NCI-H1436 treated with DMSO at 0.1 percent for 48 hours (cell line): Measurements from ENCODE around the gene PRDM11.

Source experiments
- DNase-seq: peaks from one replicate; lab custom pipeline; 2025; lab: John Stamatoyannopoulos, UW

The PRDM11 gene

DNA sequence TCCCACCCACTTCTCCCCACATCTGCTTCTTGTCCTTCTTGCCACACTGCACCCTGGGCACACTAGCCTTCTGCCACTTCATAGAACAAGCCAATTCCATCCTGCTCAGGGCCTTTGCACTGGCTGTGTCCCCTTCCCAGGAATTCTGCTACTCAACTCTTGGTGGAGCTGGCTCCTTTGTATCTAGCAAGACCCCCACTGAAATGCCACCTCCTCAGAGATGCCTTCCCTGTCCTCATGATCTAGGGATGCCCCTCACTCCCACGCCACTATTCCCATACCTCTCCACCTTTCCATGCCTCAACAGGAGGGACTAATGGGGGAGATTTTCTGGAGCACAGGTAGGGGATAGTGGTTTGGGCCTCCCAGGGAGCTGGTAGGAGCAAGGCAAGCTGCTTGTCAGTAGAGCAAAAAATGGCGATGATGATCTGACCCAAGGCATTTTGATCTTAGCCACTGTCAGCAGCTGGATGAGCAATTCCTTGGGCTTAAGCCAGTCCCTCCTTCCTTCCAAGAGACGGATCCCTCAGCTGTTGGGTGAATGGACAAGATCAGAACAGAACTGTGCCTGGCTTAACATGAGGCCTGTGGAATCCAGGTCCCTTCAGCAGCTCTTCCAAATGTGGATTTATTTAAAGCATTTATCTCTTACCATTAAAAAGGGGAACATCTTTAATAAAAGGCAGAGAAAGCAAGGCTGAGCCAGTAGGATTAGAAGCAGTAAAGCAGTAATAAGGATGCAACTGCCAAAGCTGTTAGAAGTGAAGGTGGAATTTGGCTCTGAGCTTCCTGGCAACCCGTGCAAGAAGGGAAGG, 4.0 kb upstream of the PRDM11 start:
- DNase-seq: no peak

DNA sequence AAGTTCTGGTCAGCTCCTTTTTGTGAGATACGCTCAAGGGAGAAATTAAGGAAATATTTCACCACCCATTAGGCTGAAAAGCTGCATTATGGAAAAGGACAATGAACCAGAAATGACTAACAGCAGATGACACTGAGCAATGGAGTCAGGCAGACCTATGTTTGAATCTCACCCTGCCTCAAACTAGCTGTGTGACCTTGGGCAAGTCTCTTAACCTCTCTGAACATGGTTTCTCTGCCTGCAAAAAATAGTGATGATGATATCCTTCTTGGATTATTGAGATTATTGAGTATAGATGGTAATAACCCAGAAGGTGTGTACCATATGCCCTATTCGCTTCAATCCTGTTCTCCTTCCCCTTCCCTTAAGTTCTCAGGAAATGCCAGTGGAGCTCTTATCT, 2.9 kb upstream of the PRDM11 start:
- no peak for DNase-seq

DNA sequence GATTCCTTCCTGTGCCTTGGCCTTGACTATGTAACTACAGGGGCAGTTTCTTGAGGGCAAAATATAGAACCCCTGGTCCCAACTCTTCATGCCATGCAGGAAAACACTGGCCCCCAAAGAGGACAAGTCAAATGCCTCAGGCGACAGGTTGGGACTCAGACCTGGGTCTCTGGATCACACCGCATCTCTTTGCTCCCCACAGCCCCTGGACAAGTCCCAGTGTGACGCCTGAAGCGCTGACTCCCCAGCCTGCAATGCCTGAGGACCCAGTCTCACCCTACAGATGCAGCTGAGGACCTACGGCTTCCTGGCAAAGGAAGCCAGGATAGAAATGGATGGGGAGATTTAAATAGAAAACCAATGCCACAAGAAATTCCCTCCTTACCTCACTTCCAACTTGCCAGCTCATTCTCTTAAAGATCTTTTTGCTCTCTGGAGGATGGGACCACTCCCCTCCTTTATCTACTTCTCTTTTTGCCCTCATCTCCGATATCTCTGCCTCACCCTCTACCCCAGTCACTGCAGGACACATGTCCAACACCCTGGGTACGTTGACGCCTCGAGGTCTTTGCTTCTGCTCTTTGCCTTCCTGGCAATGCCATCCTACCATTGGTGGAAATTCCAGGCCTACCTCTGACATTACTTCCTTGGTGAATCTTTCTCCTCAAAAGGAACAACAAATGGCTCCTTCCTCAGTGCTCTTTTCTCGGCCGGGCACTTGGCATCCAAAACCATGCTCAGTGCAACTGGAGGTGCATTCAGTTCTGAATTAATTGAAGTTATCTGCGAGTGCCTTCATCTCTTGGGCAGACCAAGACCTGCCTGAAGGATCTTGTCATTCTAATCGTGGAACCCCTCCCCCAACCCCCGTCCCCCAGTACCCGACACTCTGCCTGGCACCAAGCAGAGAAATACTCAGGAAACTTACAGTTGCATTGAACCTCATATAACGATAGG, 2.0 kb upstream of the PRDM11 start:
- DNase-seq: no peak

DNA sequence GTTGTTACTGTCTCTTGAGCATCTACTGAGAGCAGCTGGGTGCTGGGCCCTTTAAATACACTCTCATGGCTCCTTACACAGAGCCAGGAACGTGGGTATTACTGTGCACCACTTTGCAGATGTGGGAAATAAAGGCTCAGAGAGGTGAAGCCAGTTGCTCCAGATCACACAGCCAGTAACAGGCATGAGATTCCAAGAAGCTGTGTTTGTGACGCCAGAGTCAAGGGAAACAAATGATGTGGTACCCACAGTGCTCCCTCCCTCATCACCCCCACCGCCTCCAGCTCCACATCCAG, 1.4 kb upstream of the PRDM11 start:
- DNase-seq: no peak

DNA sequence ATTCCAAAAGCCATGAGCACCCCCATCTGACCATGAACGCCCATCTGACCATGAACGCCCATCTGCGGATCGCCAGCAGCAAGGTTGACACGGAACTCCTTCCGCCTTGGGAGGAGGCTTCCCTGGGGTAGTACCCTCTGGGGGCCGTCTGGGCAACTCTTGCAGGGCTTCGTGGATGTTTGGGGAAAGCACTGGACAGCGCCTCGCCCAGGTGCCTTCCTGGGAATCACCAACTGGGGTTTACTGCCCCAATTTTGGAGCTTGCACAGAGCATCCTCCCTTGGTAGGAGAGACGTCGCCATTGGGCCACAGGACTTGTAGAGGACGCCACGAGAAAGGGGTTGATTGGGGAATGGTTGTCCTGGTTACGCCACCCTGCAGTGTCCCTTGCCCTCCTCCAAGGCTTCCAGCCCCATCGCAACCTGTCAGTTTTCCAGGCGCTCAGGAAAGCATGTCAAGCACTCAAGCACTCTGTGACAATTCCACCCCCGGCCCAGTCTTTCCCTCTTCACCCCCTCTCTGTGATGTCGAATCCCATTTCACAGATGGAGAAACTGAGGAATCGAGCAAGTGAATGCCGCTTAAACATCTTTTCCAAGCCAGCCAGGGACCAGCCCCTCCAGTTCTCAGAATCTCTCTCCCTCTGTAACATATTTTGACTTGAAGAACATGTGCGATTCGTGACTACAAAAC, 914 bp upstream of the PRDM11 start:
- DNase-seq: no peak

DNA sequence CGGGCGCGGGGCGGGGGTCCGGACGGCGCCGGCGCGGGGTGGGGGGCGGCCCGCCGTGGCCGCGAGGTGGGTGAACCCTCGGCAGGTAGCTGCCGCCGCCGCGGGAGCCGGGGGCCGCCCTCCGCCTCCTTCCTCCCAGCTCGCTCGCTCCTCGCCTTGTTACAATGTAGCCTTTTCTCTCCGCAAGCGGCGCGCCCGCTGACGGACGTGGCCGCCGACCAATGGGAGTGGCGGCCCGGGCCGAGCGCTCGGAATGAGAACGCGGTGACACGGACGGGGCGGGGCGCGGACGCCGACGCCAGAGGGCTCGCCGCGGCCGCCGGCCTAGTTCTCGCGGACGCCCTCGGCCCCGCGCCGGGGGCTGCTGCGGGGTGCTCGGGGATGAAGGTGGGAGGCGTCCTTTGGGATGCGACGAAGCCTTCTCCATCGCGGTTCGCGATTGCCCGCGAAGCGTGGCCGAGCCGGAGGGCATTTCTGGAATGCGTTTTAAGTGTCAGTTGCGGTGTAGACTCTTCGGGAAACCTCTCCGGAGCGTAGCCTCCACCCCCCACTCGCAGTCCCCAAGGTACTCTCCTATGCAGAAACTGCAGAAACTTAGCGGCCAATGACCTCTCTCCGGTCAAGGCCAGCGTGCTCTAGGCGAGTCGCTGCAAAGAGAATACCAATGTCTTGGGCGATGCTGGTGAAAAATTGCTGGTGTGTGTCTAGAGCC, 734 bp downstream of the PRDM11 start:
- peak; percentile 55 for DNase-seq

DNA sequence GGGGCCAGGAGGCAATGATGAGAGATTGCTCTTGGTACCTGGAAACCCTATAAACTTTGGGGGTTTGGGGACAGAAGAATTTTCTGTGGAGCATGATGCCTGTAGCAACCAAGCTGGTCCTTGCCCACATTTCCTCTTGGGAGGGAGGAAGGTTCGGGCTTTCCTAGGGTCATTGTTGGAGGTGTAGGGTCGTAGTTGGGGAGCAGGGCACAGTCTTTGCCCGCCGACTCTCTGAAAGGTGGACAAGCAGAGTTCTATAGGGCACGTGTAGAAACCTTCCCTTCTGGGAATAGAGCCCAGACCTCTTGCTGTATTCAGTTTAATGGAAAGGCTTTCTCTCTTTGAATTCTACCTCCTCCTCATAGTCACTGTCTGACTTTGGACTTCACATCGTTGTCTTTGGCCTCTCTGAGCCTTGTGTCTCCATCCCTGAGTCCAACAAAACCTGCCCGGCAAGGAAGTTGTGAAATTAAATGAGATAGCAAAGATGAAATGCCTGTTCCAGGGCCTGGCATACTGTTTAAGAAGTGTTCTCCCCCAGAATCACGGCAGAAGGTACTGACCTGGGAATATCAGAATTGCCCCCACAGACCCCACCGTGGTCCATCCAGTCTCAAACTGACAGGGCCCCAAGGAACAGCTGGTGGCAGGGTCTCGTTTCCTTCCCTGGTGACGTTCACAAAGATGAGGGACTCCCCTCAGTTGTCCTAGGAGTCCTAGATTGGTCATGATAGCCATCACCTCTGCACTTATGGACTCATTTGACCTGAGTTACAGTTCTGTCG, 1.6 kb downstream of the PRDM11 start:
- no peak for DNase-seq

DNA sequence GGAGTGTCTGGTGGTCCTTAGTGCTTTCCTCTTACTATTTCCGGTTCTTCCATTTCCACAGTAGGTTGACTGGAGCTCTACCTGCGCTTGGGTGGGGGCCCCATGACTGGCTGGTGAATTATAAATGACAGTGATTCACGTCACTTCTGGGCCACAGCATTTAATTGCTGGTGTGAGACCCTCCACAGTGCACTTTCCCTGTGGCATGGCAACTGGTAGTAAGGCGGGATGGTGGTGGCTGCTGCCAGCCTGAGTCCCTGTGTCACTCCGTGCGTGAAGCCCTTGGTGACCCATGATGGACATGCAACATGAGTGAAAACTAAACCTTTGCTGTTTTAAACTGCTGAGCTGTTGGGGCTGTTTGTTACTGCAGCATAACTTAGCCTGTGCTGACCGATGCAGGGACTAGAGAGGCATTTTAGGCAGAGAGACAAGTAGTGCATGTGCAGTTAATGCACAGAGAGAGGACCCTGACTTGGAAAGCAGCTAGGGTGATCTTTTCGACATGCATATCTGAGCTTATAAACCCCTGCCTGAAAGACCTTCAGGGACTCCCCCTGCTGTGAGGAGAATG, 3.1 kb downstream of the PRDM11 start:
- DNase-seq: no peak

DNA sequence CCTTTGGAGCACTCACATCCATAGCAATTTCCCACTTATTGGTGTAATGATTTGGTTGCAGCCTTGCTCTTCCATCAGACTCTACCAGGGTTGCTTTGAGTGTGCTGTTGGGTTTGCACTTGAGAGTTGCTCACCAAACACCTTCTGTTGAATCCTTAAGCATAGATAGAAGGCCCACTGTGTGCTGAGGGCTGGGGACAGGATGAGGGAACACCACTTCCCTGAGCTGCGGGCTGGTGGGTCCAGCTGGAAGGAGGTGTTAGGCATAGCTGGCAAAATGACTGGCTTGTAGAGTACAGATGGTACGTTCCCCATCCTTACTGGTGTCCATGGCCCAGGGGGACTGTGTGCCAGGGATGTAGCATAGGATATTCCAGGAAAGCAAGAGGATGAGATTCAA, 3.9 kb downstream of the PRDM11 start:
- DNase-seq: no peak

DNA sequence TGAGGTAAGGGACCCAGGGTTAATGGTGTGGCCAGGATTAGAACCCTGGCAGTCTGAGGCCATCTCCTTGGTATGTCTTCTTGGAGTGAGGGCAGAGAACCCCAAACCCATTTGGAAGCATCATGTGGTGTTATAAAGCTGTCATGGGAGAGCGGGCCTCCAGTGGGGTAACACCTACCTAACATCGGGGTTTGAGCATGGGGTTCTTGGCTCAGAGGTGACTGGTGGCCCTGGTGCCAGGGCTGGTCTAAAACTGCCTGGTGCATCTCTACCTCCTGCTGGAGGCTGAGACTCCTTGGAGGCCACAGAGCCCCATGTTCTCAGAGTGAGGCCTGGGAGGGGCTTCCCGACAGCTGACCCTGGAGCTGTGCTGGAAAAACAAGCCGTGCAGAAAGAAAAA, 4.5 kb downstream of the PRDM11 start:
- no peak for DNase-seq

DNA sequence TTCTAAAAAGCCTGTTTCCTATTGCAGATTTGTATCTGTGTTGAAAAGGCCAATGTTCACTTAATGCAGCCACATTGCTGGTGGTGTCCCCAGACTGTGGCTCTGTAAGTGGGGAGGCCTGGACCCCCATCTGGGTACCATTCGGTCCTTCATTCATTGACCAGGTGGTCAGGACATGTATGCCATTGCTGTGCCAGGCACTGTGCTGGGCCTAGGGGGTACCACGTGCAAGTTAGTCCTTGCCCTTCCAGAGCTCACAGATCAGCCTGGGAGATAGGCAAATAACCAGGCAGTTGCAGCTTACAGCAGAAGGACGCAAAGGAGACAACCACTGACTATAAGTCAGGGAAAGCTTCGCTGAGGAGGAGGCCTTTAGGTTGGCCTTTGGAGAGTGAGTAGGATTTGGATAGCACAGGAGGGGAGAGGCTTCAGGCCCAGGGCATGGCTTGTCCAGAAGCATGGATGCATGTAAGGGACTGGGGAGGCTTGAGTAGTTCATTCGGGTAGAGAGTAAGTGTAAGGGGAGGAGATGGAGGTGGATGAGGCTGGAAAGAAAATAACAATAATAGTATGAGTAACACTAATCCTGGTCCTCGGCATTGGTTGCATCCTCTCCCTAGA, 5.0 kb downstream of the PRDM11 start:
- no peak for DNase-seq

DNA sequence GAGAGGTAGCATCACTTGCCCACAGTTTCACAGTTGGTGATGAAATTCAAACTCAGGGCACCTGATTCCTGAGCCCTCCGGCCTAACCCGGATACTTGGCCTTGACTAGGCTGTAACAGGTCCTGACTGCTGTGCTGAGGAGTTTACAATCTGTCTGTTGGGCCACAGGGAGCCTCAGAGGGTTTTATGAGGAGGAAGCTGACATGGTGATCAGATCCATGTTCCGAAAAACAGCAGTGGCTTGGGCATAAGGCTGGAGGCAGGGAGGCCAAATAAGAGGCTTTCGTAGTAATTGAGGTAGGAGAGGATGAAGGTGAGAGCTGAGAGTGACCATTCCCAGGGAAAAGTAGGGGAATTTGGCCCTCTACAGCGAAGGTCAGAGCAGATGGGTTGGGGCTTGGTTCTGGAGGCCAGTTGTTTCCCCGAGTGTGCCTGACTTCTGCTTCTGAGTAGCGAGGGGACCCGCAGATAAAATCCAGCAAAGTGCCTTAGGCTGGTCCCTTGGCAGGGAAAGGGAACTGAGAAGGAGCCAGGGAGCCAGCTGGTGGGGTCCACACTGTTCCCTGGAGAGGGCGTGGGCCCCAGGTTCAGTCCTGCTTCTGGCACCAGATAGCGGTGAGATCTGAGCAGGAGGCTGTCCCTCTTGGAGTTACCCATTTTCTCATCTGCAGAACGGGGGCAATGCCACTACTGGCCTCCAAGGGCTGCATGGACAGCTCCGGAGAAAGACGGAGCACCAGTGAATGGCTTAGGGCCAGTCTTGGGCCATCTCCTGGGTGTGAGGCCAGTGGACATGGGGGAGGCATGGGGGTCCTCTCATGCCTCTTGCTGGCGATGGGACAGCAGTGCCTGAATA, 6.5 kb downstream of the PRDM11 start:
- no peak for DNase-seq

DNA sequence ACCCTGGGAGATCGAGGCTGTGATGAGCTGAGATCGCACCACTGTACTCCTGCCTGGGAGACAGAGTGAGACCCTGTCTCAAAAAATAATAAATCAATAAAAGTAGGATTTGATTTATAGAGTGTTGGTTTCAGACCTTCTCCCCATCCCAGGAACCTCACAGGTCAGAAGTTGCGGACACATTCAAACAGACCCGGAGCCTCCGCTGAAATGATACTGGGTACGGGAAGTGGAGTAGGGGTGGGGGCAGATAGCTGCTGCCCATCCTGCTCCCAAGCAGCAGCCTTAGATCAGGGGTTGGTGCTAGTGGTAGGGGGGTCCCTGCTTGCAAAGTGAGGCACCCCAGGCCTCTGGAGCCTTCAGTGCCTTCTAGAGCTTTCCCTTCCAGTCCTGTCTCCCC, 7.8 kb downstream of the PRDM11 start:
- no peak for DNase-seq

DNA sequence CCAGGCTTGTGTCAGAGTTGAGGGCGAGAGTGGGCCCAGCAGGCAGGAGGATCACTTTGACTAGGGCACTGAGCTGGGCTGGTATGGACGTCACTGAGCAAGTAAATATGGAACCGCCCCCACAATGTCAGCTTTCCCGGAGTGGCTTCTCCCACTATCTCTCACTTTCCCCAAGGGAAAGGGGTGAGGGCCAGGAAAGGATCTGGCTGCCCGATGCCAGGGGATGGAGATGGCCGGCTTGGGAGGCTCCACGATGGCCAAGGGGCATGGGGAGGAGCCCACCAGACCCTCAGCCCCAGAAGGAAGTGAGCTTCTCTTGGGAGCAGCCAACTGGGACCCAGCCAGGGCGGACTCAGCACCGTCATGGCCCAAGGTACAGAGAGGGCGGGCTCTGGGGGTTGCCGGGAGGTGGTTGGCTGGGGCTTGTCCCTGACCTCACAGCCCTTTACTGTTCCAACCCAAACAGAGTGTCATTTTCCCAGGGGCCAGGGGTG, 8.7 kb downstream of the PRDM11 start:
- no peak for DNase-seq

DNA sequence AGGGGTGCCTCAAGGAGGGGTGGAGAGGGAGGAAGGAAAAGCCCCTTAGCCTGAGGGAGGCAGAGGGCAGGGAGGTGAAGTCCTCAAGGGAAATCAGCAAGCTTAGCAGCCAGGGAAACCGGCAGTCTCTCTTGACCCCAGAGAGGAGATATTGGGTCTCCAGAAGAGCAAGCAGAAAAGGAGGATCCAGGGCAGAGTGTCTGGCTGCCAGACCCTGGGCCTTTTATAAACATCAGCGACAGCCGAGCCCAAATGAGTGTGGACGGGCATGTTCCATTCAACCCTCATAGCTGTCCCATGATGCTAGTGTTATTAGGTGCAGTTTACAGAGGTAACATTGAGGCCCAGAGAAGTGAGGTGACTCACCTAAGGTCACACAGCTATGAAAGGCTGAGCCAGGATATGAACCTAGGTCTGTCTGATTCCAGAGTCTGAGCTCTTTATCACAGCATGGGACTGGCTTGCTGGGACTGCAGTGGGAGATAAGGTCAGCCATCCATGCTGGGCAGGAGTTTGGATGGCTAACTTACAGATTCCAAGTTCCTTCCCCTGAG, 9.3 kb downstream of the PRDM11 start:
- DNase-seq: no peak

DNA sequence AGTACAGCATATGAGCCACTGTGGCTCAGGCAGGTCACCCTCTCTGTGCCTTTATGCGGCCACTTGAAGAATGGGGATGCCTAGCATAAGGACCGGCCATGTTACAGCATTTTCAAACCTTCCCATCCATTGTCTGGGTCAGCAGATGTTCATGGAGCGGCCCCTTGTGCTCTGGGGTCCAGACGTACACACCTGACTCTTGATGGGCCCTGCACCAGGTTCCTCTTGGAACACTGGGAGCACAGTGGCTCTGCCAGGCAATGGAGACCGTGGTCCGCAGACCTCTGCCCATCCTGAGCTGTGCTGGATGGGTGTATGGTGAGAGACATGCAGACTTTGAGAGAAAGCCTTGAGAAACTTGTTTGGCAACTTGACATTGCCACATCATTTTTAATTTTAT, 9.8 kb downstream of the PRDM11 start:
- no peak for DNase-seq

DNA sequence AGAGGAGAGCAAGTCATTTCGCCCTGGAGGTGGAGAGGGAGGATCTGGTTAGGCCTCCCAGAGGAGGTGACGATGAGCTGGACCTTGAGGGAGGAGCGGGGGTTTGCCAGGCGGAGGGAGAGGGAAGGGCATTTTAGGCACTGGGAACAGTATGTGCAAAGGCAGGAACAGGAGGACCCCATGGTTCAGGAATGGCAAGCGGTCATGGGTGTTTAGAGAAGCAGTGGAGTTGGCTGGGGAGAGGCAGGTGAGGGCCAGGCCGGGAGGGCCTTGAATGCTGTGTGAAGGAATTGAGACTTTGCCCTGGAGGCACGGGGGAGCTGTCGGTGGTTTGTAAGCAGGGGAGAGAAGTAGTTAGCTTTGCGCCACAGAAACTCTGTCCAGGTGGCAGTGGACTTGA, 10.3 kb downstream of the PRDM11 start:
- no peak for DNase-seq

DNA sequence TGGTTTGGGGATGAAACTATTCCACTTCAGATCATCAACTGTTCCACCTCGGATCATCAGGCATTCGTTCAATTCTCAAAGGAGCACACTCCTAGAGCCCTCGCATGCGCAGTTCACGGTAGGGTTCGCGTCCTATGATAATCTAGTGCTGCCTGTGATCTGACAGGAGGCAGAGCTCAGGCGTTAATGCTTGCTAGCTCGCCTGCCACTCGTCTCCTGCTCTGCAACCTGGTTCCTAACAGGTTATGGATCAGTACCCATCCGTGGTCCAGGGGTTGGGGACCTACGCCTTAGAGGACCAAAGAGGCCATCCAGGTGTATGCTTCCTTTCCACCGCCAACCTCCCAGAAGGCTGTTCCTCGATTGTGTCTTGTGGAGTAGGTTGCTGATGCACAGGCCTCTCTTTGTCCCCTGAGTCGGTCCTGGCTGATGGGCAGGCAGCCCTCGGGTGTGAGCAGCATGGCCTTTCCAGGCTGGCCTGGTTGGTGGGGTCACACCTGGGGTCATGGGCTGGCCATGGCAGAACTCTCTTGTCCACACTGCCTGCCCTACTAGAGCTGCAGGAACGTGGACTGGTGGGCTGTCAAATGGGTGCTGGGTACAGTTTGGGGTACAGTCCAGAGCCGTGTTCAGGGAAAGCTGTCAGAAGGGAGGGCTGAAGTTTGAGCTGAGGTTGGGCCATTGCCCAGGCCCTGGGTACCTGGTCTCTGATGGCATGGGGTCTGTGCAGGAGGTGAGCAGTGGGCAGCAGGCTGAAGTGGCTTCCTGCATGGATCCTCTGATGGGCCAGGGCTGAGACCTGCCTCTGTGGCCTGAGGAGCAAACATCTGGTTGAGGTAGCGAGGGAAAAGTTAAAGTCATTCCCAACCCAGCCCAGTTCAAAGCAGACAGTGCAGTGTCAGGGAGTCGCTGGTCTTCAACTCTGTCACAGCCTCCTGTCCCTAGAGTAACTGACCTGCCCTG, 11.1 kb downstream of the PRDM11 start:
- no peak for DNase-seq
